8988T (cell line): ENCODE data around the gene DLG4.

Source experiments
- DNase-seq: peaks from one replicate; pipeline ENCODE4 v3.0.0; 2011

DLG4 gene

GRCh38 chr17:7226721-7227710, 7.4 kb upstream of the DLG4 start:
- no peak for DNase-seq

- no peak for DNase-seq
Observed at GRCh38 chr17:7225711-7226331, 6.2 kb upstream of the DLG4 start.

- no peak for DNase-seq
Observed at GRCh38 chr17:7224661-7225111, 5.0 kb upstream of the DLG4 start.

- DNase-seq, result no peak
Observed at GRCh38 chr17:7224110-7224509, 4.5 kb upstream of the DLG4 start.

GRCh38 chr17:7223375-7223774, 3.7 kb upstream of the DLG4 start:
- no peak for DNase-seq

GRCh38 chr17:7222972-7223292, 3.3 kb upstream of the DLG4 start:
- no peak for DNase-seq

GRCh38 chr17:7222093-7222971, 2.7 kb upstream of the DLG4 start:
- no peak for DNase-seq

- DNase-seq, result no peak
Observed at GRCh38 chr17:7221278-7222092, 1.8 kb upstream of the DLG4 start.

- DNase-seq, result peak; percentile 68
Observed at GRCh38 chr17:7220593-7221277, 1.1 kb upstream of the DLG4 start.

- DNase-seq, result no peak
Observed at GRCh38 chr17:7219229-7219811, 316 bp downstream of the DLG4 start.

GRCh38 chr17:7218758-7219157, 878 bp downstream of the DLG4 start:
- no peak for DNase-seq

GRCh38 chr17:7218166-7218565, 1.5 kb downstream of the DLG4 start:
- no peak for DNase-seq

- DNase-seq, result peak; percentile 60
Observed at GRCh38 chr17:7217113-7217987, 2.3 kb downstream of the DLG4 start.

GRCh38 chr17:7216242-7217112, 3.2 kb downstream of the DLG4 start:
- DNase-seq, result no peak

GRCh38 chr17:7215652-7216180, 3.9 kb downstream of the DLG4 start:
- DNase-seq, result no peak

GRCh38 chr17:7215136-7215638, 4.4 kb downstream of the DLG4 start:
- DNase-seq, result no peak

- DNase-seq, result peak; percentile 95
Observed at GRCh38 chr17:7214300-7215135, 5.1 kb downstream of the DLG4 start.

- peak; percentile 77 for DNase-seq
Observed at GRCh38 chr17:7213895-7214299, 5.7 kb downstream of the DLG4 start.
